GM19395 (cell line): ENCODE measurements around the gene NODAL.
A peak's percentile ranks its signal among the peaks of the same experiment; 100 is the strongest.
"Not testable (repeated sequence)": the region's sequence is repeated elsewhere in the genome, so short reads cannot be mapped to it uniquely, and the experiment has no call there.

Experiments
- ATAC-seq: cut with Tn5 transposase; IDR thresholded peaks from one replicate; pipeline ENCODE4 v1.9.1; 2021; ENCODE audit warnings: mild to moderate bottlenecking, moderate library complexity; ENCODE audit not compliant: unreplicated experiment

The NODAL gene

DNA sequence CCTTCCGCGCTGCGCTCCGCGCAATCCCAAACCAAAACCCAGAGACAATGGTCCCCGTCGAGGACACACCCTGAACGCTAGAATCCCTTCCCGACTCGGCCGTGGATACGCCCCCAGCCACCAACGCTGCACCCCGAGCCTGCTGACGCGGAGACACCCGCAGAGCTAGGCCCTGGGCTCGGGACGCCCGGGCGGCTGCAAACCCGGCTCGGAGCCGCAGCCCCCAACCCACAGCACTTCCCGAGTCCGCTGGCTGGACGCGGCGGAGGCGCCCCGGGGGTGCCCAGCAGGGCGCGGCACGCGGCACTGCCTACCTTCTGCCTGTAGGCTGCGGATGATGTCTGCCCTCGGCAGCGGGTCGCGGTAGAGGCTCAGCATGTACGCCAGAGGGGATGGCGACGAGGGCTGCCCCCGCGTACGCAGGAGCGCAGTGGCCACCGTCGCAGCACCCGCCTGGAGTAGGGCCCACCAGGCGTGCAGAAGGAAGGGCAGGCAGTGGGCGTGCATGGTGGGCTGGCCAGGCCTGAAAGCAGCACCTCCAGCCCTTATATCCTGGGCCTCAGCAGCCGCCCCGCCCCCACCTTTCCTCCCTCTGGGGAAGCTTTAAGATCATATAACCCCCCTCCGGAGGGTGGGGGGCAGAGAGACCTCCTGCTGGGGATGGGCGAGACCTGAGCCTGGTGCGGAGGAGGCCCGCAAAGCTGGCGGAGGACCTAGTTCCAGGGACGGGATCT is at the start of gene NODAL:
Gene NODAL (minus strand): TSS at position 521 of the 734 bp plus-strand sequence. CDS start 14 bp downstream, at position 507.
- ATAC-seq = no peak

DNA sequence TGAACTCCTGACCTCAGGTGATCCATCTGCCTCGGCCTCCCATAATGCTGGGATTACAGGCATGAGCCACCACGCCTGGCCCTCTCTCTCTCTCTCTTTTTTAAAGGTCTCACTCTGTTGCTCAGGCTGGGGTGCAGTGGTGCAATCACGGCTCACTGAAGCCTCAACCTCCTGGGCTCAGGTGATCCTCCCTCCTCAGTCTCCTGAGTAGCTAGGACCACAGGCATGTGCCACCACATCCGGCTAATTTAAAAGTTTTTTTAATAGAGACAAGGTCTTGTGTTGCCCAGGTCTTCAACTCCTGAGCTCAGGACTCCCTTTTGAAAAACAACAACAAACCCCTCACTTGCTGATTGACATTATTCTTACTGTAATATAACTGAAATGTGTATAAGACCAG is 48.7 kb upstream of the NODAL start:
- ATAC-seq = no peak

DNA sequence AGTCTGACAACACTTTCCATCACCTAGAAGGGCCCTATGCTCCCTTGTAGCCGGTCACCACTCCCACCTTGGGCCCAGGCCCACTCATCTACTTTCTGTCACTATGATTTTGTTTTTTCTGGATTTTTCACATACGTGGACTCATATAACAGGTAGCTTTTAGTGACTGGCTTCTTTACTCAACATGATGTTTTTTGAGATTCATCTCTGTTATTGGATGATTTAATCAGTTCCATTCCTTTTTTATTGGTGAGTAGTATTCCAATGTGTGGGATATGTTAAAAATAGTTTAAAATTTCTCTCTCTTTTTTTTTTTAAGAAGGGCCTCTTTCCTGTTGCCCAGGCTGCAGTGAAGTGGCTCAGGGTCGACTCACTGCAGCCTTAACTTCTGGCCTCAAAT is 46.3 kb upstream of the NODAL start:
- ATAC-seq = no peak

DNA sequence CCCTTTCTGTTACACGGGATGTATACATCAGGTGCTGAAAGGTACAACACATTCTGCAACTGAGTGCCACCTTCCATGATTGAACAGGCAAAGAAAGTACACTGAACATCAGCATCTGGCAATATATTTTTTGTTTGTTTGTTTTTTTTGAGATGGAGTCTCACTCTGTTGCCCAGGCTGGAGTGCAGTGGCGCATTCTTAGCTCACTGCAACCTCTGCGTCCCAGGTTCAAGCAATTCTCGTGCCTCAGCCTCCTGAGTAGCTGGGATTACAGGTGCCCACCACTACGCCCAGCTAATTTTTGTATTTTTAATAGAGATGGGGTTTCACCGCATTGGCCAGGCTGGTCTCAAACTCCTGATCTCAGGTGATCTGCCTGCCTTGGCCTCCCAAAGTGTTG is 42.4 kb upstream of the NODAL start:
- not testable (repeated sequence) for ATAC-seq

DNA sequence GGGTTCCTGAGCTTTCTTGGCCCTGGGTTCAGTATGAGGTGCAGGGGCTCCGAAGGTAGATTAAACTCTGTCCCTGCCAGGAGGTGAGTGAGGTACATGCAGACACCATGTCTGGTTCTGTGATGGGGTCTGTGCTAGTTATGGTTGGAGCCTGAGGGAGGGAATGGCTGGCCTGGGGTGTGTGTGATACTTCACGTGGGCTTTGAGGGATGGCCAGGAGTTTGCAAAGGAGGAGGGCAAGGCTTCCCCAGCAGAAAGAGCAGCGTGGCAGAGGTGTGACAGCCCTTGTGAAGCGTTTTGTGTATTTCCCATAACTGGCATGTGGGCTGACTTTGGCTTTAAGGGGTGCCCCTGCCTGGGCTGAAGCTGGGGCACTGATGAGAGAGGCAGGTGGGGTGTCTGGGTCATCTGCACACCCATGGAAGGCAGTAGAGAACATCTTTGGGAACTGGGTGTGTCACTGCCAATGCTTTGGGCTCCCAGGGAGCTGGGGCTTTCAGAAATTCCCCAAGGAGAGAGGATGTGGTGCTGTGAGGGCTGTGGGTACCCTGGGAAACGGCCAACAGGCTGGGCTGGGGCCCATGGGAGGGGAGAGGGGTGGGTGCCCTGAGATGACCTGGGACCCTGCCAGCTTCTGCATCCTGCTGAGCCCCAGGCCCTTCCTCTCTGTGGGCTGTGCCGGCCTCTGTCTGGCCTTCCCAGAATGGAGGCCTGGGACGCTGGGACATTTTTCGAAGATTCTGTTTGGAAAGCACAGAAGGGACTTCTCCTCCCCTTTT is 41.7 kb upstream of the NODAL start:
- ATAC-seq = no peak

DNA sequence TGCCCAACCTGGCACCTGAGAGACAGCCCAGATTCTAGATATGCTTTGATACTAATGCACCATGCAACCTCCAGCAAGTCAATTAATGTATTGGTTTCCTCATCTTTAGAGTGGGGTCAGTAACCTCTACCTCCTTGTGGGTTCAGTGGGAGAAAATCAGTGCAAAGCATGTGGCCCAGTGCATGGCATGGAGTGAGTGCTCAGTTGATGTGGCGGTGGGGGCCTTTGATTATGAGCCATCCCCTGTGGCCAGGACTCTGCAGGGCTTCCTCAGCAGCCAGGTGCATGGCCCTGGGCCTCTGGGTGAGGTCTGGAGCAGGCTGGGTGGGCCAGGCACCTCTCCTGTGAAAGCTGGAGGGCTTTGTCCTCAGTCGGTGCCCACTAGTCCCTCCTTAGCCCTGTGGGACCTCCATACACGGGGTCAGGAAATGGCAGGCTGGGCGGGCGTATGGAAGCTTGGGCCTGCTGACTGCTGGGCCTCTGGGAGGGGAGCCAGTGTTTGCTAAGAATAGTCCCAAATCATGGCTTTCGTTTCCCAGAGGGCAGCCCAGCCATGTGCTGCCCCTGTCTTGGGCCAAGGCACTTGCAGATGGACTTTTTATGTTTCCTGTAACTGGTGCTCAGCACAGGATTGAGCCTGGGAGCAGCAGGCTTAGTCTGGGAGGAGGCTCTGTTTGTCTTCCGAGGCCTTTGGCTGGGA is 40.5 kb upstream of the NODAL start:
- no peak for ATAC-seq

DNA sequence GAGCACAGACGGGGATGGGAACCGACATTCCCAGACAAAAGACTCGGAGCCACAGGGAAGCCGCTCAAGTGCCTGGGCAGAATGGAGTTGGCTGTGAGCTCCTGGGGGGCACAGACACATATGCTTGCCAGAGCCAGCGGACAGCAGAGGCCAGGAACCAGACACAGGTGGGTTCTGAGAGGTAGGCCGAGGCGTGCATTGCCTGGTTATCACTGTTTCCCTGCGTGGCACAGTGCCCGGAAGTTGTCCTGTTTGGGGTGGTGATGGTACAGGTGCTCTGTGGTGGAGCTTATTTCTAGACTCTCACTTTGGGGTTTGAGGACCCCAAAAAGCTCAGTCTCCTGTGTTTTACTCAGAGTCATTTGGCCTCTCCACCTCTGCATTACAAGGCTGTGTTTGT is 39.6 kb upstream of the NODAL start:
- ATAC-seq = no peak

DNA sequence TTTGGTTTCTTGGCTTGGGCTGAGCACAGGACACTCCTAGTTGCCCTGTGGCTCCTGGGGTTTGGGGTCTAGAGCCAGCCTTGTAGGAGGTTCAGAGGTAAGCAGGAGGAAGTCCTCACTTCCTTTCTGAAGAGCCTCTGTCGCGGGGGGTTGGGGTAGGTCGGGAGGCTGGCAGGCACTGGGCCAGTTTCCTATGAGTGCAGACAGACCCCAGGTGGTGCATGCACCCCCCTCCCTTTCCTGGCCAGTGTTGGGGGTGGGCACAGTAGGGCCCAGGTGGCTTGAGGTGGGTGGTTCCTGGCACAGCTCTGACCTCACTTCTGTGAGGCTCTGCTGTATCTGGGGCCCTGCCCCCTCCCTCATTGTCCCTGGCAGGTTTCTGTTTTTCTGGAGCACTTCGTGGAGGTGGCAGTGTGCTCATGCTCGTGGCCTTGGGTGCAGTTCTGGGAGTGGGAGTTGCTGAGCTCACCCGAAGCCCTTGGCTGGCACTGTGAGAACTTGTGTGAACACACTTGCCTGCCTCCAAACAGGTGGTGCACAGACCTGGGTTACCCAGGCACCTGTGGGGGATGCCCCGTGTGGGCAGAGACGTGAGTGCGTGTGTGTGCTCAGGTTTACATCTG is 38.9 kb upstream of the NODAL start:
- peak; percentile 43 for ATAC-seq

DNA sequence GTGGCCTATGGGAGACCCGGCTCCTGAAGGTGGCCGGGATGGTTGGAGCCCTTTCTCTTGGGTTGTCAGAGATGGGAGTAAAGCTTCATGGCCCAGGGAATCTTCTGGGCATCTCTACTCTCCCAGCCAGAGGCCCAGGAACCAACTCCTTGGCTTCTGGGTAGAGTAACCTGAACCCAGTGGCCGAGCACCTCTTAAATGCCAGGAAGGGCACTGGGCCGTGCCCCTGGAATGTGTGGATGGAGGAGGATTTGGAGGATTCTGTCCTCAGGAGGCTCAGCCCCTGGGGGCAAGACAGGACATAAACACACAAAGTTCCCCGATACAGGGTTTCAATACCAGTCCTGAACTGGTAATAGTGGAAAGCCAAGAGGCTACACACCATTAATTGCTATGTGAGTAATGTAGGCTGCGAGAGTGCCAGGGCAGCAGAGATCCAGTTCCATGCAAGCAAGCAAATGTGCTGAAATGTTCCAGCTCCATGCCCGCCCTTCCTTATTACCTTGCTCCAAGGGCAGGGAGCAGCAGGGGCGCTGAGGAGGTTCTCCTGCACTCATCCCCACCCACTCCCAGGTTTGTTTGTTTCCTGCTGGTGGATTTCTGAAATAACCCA is 38.3 kb upstream of the NODAL start:
- ATAC-seq = no peak

DNA sequence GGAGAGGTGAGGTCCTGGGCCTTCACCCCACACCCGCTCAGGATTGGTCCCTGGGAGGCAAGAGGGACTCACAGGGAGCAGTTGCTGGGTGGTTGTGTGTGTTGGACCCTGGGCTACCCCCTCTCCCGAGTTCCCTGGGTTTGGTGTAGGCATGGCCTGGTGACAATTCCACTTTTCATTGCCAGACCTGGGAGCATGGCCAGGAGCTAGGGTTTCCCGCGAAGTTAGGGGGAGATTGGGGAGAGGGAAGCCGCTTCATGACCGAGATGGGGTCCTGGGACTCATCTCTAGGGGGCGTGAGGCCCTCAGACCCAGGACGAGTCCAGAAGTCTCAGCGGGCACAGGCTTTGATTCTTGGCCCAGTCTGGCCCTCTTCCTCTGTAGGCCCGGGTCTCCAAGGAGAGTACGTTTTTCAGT is 37.7 kb upstream of the NODAL start:
- no peak for ATAC-seq

DNA sequence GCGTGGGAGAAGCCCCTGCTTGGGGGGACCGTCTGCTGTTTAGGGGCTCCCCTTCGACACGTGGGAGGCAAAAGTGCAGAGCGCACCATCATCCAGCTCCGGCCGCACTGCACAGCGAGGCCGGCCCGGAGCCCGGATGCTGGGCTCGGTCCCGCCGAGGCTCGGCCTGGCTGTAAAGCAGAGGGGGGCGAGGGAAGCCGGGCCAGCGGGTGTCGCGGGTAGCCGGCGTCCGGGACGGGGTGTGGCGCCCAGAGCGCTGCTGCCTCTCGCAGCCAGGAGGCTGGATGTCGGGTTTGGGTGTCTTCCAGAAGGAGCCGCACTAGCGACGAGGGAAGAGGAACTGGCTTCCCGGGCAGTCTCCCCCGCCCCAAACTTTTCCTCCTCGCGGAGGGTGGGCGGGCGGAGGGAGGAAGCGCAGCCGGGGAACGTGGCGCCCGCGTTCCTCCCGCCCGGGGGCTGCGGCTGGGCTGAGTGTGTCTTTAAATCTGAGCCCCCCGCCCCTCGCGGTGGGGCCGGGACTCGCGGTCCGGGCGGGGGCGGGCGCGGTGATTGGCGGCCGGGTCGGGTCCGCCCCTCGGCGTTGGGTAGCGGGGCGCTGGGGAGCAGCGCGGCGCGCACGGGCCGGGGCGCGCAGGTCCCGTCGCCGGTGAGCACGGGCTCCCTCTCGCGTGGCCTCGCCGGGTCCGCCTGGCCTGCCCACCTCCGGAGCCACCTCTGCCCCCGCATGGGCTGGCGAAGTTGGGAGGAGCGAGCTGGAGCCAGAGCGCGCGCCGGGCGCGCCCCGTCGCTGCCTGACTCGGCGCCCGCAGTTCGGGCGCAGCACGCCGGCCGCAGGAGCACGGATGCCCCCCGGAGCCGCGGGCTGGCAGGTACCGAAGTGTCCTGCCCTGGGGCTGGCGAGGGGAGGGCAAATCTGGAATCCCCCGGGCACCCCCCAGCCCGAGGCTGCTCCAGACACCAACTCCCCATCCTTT is 37.0 kb upstream of the NODAL start, which contains the start of gene PALD1:
Gene PALD1 (plus strand): TSS at position 577 of the 974 bp plus-strand sequence. CDS start 47,185 bp downstream, outside the sequence.
- ATAC-seq = no peak

DNA sequence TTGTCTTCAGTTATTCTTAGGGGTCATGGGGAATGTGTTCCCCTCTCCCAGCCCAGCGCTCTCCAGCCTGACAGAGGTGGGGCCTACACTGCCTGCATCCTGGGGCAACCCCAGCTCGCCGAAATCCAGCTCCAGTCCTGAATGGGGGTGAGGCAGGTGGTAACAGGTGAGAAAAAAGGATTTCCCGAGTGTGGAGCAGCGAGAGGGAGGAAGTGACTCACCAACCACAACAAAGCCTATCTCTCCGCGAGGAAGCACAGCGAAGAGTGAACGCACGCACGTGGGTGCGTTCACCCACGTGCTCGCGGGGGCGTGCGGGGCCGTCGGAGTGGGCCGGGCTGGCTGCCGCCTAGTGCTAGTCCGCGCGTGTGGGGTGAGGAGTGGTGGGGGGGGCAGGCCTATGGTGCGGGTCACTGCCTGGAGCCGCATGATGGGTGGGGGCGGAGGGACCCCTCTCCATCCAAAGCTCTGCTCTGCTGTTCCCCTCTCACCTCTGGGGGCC is 36.2 kb upstream of the NODAL start:
- ATAC-seq = no peak

DNA sequence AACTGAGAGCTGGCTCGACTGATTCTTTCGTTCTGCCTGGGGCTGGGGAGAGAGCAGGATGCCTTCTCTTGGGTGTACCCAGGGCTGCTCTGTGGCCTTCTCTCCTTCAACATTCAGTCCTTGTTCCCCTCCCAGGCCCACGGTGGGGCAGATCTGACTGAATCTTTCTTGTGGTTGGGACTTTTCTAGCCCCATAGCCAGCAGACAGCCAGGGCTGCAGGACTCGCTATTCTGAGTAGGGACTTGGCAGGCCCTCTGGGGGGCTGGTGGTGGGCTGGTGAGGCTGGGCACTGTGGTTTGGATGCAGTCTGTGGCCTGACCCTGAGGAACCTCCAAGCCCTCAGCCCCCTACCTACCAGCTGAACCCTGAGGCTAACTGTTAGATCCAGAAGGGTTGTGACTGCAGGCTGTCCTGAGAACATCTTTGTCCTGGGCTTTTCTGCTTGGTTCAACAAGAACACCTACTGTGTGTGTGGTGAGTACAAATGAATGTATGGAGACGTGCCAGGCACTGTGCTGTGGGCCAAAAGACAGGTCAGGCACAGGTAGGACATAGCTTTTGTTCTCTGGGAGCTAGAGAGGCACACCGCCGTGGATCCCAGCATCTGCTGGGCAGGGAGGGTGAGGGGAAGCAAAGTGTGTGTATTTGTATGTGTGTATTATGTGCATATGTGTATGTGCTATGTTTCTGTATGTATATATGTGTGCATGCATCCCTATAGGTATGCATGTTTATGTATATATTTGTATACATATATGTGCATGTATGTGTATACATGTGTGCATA is 35.0 kb upstream of the NODAL start:
- ATAC-seq = no peak

DNA sequence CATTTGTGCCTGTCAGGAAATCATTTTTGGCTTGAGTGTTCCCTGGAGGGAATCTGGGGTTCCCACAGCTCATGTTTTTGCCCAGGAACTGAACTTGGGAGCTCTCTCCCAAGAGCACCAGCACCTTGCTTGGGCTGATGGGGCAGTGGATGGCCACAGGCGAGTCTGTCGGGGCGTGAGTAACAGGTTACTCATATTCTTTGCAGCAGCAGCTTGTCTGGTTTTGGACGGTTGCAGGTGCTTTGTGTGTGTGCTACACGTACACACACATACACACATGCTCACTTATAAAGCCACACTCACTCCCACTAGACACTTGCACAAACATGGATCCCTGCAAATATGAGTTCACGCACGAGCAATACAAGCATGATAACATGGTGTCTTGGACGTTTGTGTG is 34.2 kb upstream of the NODAL start:
- no peak for ATAC-seq

DNA sequence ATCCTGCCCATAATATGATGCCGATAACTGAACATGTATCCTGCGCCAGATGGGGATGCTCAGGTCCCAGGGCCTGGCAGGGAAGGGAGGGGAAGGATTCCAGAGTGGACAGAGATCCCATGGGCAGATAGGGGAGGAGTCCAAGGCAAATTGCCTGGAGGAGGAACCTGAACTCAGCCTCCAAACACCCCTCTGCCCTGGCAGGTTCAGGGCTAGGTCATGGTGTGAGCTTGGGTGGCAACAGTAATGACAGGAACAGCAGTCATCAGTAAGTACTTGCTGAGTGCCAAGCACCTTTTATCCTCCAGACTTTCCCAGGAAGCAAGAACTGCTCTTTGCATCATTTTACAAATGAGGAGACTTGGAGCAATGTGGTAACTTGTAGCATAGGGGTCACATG is 33.3 kb upstream of the NODAL start:
- ATAC-seq = no peak

DNA sequence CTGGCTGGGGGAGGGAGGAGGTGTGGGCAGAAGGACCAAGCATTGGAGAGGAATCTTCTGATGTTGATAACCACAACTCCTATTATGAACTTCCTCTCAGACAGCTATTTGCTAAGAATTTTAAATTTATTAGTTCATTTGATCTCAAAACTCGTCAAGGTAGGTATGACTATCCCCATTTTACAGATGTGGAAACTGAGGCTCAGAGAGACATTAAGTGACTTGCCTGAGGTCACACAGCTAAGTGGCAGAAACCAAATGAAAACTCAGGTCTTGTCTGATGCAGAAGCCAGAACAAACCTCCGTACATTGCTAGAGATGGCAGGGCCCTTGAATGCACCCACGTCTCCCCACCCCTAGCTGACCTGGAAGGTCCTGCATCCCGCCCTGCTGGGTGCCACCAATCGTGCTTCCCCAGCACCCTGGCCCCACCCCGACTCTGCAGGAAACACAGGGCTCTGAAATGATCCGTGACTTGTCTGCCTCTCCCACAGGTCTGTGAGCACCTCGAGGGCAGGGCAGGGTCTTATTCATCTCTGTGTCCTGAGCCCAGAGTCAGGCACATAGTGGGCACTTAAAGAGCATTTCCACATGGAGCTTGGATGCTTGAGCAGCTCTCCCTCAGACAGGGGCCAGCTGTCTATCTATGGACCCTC is 31.4 kb upstream of the NODAL start:
- no peak for ATAC-seq

DNA sequence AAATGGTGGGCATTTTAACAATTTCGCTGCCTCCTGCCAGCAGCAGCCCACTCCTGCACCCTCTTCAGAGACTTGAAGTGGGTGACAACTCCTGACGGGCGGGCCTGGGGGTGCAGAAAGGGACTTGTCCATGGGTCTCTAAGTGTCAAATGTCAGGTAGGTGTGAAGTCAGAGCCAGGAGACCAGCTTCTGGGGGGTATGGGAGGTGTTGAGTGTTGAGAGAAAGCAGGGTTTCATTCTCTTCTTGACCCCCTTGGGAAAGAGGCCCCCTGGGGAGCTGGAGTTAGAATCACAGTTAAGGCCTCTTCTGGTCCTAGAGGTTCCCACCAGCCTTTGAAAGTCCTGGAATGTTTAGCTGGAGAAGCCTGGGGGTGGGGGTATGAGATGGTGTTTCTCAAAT is 25.5 kb upstream of the NODAL start:
- ATAC-seq = no peak

DNA sequence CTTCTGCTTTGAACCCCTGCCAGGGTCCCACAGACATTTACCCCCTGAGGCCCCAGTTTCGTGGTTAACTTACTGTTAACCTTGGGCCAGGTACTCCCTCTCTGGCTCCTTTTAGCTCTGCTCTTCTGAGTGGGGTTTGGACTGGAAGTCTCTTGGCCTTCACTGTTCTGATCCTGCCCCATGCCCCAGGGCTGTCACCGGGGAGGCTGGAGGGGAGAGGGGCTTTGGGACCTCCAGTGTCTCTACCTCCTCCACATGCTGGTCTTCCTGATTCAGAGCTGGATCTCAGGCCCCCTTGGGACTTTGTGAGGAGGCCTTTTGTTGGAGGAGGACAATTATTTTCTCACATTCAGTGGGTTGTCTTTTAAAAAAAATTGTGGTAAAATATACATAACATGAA is 24.4 kb upstream of the NODAL start:
- ATAC-seq = no peak
